H4 (cell line): ENCODE data around the gene KAT6B. TPM values are rescaled to one million over a fixed set of nuclear protein-coding genes. Genes with fewer than 3 reads are reported as not detected.

Experiments used
- DNase-seq: peaks from one replicate; pipeline ENCODE4 v3.0.0-alpha.2; 2015; ENCODE audit warnings: low spot score
- total RNA-seq: library from RNA; depleted of rRNA; stranded (reverse); fragments of >200 nt; shearing (Covaris generic); gene quantifications from 2 replicates; pipeline ENCODE4 v1.2.3, GENCODE V29; 2014

KAT6B gene
- total RNA-seq, 1 experiment from 2014 or later: 4.9 TPM

DNA sequence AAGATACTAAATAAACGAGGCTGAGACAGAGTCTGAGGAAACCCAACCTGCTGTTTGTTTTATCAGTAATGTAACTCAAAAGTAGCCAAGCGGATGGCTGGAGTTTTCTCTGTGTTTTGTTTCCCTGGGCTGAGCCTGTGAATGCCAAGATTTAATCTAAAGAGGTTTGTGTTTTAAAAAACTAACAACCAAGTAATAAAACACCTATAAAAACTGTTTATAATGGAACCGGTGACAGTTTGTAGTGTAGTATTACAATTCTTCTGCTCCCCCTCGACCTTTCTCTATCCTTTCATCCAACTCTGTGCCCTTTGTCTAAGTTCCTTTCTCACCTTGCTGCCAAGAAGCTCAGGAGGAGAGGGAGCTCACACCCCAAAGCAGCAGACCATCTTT lies 2.6 kb upstream of the KAT6B start:
- DNase-seq: no peak

GRCh38 chr10:74824184-74824899 lies 2.1 kb upstream of the KAT6B start:
- DNase-seq: no peak

DNA sequence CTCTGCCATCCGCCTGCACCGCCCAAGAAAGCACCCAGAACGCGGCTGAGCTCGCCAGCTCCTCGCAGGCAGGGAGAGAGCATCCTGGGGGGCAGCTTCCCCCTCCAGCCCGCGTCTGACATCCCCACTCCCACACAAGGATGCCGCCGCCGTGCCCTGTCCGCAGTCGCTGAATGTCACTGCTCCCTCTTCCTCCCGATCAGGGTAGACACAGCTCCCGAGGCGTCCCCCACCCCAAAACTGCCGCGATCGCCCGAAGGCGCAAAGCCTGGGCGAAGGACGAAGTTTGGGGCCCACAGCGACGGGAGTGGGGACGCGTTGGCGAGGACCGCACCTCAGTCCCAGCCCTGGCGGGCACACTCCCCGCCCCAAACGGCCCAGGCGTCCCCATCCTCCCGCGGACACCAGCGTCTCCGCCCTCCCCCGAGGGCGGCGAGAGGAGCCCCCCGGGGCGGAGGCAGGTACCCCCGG lies 1.5 kb upstream of the KAT6B start:
- no peak for DNase-seq

GRCh38 chr10:74825371-74826141 lies 844 bp upstream of the KAT6B start:
- DNase-seq: no peak

DNA sequence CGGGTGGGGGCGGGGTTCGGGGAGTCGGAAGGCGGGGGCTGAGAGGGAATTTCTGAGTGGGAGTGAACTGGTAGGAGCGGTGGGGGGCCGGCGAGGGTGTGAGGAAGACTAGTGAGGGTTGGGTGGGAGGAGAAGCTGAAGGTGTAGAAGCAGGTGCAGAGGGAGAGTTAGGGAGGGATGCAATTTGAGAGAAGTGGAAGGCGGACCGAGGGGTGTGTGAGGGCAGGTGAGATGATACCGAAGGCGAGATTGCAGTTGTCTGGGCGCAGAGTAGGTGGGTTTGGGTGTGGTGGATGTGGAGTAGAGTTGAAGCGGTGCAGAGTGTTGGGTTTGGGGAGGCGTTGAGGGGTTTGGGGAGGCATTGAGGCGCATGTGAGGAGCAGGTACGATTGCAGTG lies 643 bp downstream of the KAT6B start:
- DNase-seq: no peak

DNA sequence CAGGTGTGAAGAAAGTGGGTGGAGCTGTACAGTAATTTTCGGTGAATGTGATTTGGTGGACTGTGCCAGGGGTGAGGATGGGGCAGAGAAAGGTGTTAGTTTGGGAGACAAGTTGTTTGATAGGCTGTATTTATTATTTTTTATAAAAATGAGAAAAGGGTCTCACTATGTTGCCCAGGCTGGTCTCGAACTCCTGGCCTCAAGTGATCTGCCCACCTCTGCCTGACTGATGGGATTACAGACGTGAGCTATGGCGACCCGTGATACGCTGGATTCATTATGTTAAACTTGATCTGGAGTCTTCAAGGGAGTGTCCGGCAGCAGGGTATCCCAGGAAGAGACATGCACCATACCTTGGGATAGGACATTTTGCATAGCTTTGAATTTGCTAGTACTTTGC lies 1.3 kb downstream of the KAT6B start:
- DNase-seq: no peak

DNA sequence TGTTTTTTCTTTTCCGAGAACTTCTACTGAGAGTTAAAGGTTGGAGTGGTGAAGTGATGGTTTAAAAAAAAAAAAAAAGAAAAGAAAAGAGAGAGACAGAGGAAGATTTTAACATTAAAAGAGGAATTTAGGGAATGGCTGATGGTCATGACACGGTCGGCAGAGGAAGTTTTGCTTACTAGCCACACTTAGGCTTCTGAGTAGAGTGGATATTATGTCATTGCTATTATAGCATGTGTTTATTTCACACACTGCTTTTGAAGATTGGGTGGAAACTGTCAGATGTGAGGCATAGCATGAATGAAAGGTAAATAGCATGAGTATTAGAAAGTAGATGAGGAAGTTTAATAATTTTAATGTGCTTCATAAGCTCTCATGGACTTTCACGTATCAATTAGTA lies 2.5 kb downstream of the KAT6B start:
- no peak for DNase-seq

DNA sequence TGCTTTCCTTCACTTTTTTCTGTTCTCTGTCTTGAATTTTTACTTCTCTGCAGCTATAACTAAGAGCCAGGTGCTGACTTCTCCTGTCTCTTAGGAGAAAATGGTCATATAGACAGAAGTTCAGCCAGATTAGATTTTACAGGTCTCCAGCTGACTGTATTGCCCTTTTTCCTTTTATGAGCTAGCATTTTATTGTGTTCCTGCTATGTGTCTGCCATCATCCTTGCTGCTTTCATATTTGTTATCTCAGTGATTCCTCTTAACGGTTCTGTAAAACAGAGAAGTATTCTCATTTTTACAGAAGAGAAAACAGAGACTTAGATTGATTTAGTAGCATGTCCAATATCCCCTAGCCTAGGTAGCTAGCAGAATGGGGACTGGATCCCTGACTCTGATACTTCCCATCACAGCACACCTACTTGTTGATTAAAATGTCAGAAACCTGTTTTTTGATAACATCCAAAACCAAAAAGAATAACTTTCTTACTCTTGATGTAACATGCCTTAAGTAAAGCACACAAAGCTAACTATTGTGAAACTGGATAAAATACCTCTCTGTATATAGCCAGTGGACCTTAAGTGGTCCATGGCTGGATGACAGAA lies 5.2 kb downstream of the KAT6B start:
- DNase-seq: no peak

DNA sequence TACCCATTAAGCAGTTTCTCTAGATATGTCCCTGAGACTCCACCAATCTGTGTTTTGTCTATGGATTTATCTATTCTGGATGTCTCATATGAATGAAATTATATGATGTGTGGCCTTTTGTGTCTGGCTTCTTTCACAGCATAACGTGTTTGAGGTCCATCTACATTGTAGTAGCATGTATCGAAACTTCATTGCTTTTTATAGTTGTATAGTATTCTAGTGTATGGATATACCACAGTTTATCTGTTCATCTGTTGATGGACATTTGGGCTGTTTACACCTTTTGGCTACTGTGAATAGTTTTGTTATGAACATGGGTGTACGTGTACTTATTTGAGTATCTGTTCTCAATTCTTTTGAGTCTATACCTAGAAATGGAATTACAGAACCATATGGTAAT lies 9.6 kb downstream of the KAT6B start:
- no peak for DNase-seq

DNA sequence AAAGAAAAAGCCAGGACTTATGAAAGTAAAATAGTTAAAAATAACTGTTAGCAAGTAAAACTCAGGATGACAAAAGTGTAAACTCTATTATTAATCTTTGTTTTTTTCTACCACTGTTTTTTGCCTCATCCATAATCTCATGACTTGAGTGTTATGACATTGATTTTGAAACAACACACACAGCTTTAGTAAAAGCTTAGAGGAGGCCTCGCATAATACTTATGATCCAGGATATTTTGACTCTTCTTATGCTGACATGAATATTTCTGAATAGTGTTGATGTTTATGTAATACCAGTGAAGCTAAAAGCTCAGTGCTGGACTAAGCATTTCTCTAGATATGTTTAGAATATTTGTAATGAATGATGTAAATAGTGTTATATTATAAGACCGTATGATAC lies 10.5 kb downstream of the KAT6B start:
- DNase-seq: no peak

DNA sequence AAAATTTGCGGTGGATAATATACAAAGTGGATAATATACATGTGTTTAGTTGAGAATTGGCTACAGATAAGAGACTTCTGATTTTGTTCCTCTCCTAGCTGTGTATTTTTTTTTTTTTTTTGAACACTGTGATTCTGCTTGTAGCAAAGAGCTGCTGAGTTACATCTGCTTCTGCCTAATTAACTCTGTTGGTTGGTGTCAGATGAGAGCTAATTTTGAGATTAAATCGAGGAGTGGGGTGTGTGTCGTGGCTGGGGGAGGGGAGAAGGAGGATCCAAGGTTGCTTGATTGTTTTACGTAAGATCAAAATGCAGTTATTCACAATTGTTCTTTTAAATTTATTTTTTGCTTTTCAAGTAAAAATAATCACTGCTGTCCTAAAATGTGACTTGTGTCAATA lies 11.3 kb downstream of the KAT6B start:
- no peak for DNase-seq

- DNase-seq: no peak
Observed at GRCh38 chr10:74839708-74840107, 13.3 kb downstream of the KAT6B start.

DNA sequence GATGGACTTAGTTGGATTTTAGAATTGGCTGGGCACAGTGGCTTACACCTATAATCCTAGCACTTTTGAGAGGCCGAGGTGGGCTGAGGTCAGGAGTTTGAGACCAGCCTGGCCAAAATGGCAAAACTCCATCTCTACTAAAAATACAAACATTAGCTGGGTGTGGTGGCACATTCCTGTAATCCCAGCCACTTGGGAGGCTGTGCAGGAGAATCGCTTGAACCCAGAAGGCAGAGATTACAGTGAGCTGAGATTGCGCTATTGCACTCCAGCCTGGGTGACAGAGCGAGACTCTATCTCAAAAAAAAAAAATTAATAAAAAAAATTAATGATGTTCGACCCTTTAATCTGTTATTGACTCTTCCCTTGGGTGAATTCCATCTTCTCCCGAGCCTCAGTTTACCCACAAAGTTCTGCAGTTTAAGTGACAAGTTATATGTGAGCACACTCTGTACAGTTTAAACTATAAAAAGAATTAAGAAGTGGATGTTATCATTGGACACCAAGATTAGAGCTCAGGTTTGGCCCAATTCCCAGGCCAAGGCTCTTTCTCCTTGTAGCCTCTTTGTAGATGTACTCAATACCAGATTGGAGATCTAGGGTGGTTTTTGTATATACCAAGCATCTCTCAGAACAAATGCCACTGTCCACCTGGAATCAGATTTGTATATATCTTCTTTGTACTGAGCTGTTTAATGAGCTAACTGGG lies 15.0 kb downstream of the KAT6B start:
- DNase-seq: no peak

GRCh38 chr10:74842301-74842954 lies 16.0 kb downstream of the KAT6B start:
- DNase-seq: no peak

DNA sequence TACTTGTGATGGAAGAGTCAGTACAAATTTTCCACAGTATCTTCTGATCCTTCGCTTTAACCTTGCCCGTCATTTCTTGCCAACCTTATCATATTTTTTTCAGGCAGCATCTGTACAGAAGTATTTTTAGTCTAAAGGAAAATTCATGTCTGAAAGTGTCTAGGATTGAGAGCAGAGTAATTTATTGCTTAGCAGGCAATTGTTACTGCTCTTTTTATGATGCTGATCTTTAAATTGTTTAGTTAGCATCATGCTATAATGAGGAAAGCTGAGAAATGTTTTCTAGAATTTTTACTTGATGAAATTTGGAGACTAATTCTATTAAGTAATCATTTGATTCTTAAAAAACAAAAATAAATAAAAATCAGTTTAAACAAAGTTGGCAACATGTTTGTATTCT lies 20.6 kb downstream of the KAT6B start:
- DNase-seq: no peak

DNA sequence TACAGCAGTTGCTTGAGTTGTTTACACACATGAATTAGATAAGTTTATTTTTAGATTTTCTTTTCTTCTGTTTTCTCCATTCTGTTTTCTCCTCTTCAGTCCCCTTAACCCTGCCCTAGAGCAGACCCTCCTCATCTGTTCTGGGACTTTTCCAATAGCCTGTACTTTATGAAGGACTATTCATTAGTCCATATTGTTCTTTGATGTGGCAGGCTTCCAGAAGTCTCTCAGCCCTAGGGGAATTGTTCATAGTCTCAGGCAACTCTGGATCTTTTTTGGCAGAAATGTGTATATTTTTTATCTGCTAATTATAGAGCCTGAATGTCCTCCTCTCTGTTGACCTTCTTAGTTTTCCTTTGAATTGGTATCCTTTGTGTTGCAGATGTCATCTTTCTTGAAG lies 25.4 kb downstream of the KAT6B start:
- DNase-seq: no peak

- DNase-seq: no peak
Observed at GRCh38 chr10:74852381-74852780, 26.0 kb downstream of the KAT6B start.

DNA sequence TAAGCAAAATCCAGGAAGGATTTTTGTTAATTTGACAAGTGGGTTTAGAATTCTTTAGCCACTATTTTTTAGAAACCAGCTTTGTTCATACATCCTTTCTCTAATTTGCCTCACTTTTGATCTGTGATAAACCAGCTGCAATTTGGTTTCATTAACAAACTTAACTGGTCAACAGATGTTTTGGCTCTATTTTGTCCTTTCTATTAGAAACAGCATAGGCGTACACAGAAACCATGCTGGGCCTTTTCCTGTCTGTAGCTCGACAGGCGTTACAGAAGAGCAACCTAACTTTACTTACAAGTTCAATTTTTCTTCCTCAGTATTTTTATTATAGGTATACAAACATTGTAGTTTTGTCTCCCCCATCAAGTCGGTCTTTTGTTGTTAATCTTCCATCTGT lies 28.2 kb downstream of the KAT6B start:
- DNase-seq: no peak

GRCh38 chr10:74855027-74855426 lies 28.6 kb downstream of the KAT6B start:
- no peak for DNase-seq

- DNase-seq: no peak
Observed at GRCh38 chr10:74855439-74855838, 29.0 kb downstream of the KAT6B start.

DNA sequence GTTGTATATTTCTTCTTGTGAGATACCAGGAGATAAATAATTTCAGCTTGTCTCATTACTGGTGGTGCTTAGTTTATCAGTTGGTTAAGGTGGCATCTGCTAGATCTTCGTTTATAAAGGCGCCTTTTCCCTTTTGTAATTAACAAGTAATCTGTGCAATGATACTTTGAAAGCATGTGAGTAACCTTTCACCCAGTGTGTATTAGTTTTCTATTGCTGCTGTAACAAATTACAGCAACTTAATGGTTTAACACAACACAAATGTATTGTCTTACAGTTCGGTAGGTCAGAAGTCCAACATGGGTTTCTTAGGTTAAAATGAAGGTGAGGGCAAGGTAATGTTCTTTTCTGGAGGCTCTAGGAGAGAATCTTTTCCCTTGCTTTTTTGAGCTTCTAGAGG lies 30.5 kb downstream of the KAT6B start:
- DNase-seq: no peak

GRCh38 chr10:74857586-74857985 lies 31.2 kb downstream of the KAT6B start:
- DNase-seq: no peak
